GM19438 (cell line): ENCODE results near the gene SLIT3.

Source experiments
- ATAC-seq: cut with Tn5 transposase; IDR thresholded peaks from one replicate; pipeline ENCODE4 v1.9.1; 2021; ENCODE audit warnings: low read depth; ENCODE audit not compliant: unreplicated experiment

SLIT3 gene

GRCh38 chr5:168670881-168671575, 629.9 kb downstream of the SLIT3 start:
- ATAC-seq, result no peak

DNA sequence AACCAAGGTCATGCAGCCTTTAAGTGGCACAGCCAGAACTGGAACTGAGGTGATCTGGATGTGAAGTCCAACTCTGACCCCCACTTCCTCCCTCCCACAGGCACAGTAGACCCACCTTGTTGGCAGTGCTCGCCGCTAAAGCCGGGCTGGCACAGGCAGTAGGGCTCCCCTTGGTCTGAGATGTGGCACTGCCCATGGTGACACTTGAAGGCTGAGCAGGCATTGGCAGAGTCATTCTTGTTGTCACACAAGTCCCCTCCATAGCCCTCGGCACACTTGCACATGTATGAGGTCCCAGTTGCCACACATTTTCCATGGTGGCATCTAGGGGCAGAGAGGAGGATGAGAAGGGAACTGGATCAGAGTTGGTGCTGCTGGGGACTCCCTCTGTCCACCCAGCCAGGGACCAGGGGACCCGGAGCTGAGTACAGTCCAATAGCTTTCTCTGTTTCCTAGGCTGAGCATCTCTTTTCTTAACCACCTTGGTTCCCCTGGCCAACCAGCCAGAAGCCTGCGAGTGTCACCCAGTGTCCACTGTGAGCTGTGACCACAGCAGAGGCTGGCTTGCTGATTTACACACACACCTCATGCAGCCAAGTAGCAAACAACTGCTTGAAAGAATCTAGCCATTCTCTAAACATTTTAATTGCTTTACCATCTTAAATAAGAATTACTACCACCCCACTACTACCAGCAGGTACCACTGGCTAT, 631.1 kb downstream of the SLIT3 start:
- no peak for ATAC-seq

GRCh38 chr5:168669156-168669555, 631.8 kb downstream of the SLIT3 start:
- ATAC-seq, result no peak

DNA sequence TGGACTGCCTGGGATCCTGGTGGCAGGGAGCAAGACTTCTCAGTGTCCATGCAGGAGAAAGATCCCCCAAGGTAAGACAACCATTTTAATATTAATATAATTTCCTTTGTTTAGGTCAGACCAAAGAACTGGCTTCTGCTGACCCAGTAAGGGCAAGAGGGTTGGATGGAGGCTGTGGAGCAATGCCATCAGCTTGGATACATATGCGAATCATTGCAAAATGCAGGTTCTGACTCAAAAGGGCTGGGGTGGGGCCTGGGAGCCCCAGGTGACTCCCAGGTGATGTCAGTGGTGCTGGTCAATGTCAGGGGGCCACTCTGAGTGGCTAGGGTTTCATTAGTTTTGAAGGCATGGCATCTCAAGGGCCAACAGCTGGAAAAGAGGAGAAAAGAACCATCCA, 632.9 kb downstream of the SLIT3 start:
- ATAC-seq, result no peak

- ATAC-seq, result no peak
Observed at GRCh38 chr5:168667301-168667840, 633.6 kb downstream of the SLIT3 start.

GRCh38 chr5:168666356-168666755, 634.6 kb downstream of the SLIT3 start:
- no peak for ATAC-seq

DNA sequence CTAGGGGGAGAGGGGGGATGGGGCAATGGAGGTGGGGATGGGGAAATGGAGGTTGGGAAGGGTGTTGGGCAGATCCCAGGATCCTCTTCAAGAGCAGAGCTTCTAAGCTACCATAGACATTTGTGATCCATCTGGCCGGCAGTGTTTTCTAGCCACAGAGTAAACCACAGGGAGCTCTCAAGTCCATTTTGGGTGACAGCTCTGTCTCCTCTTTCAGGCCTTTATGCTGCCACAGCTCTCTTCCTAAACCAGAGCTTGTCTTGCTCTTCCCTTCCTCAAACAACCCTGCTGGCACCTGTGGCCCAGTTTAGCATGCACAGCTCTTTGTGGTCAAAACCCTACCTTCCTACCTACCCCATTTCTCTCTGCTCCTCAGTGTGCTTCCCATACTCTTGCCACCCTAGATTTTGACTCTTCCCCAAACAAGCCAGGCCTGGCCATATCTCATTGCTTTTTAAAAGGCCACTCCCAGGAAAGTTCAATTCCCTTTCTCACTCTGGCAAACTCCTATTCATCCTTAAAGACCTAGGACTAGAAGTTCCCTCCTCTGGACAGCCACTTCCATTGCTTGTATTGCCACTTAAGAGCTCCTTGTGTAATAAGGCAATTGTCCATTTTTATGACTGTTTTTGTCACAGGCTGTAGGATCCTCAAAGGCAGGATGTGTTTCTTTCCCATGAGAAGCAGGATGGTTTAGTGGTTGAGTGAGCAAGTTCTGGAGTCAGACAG, 637.5 kb downstream of the SLIT3 start:
- no peak for ATAC-seq

GRCh38 chr5:168661593-168662485, 639.1 kb downstream of the SLIT3 start:
- no peak for ATAC-seq

- no peak for ATAC-seq
Observed at GRCh38 chr5:168660691-168661090, 640.2 kb downstream of the SLIT3 start.

DNA sequence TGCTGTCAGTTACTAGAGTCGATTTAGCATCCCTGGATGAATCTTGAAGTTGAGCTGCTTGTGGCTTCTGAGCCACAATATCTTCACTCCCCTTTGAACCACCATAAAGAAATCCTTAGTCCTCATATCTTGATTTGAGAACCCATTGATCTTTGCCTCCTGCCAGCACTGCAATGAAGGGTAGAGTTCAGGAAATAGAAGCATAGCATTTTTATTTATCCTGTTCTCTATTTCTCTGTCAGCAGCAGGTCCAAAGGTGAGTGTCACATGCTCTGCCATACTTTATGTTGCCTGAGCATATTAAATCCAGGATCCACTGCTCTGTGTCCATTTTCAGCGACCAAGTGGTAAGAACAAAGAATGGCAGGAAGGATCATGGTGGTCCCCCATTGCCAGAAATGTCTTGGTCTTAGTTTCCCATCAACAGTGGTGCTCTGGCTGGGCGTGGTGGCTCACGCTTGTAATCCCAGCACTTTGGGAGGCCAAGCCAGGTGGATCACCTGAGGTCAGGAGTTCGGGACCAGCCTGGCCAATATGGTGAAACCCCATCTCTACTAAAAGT, 641.6 kb downstream of the SLIT3 start:
- ATAC-seq, result no peak

DNA sequence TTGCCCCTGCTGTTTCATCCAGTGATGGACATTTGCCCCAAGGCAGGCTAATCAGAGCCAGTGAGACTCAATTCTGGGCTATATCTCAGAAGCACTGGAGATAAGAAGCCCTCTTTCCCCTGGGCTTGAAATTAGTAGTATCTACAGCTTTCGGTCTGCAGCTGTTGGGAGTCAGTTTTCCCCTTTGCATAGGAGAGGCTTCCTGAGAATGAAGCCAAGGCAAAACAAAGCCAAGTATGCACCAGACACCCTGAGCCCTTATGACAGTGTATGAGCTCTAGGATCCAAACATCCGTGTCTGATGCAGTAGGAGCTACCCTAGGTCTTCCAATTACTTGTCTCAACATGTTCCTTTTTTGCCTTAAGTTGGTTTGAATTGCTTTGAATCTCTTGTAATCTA, 642.5 kb downstream of the SLIT3 start:
- ATAC-seq, result no peak

GRCh38 chr5:168656633-168657032, 644.3 kb downstream of the SLIT3 start:
- ATAC-seq, result no peak

DNA sequence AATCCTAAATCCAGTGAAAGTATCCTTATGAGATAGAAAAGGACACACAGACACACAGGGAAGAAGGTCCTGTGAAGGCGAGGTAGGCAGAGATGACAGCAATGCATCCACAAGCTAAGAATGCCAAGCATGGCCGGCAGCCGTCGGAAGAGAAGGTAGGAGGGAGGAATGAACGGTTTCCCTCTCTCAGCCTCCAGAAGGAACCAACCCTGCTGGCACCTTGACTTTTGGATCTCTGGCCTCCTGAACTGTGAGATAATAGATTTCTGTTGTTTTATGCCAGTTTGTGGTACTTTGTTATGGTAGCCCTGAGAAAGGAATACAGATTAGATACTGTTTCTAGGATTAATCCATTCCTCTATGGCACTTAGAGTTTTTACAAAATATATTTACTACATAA, 645.6 kb downstream of the SLIT3 start:
- ATAC-seq, result no peak

- ATAC-seq, result no peak
Observed at GRCh38 chr5:168654211-168654721, 646.7 kb downstream of the SLIT3 start.

GRCh38 chr5:168653626-168654025, 647.3 kb downstream of the SLIT3 start:
- no peak for ATAC-seq

- ATAC-seq, result no peak
Observed at GRCh38 chr5:168651648-168652047, 649.3 kb downstream of the SLIT3 start.

GRCh38 chr5:168649306-168649705, 651.6 kb downstream of the SLIT3 start:
- no peak for ATAC-seq

GRCh38 chr5:168648576-168648975, 652.4 kb downstream of the SLIT3 start:
- no peak for ATAC-seq

DNA sequence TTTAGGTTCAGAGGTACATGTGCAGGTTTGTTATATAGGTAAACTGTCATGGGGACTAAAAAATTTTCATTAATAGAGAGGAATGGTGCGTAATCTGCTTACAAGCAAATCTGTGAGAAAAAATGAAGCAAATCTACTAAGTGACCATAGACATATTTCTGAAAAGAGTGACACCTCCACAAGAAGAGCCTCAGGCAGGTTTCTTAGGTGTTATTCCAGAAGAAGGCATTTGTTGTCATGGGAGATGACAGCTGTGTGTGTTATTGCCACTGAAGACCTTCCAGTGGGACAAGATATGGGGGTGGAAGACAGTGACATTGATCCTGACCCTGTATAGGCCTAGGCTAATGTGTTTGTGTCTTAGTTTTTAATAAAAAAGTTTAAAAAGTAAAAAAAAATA, 652.9 kb downstream of the SLIT3 start:
- ATAC-seq, result no peak

- no peak for ATAC-seq
Observed at GRCh38 chr5:168647083-168647482, 653.9 kb downstream of the SLIT3 start.
